ENCODE measurements around the gene TNC. TPM values are rescaled to one million over a fixed set of nuclear protein-coding genes. Genes with fewer than 3 reads are reported as not detected.
A peak's percentile ranks its signal among the peaks of the same experiment; 100 is the strongest.

TNC gene
- polyA plus RNA-seq, 1 donor: 323 TPM

- DNase-seq: no peak
These were observed 14.0 kb downstream of the TNC start for GRCh38 chr9:115103746-115104477.

GRCh38 chr9:115099901-115100300 lies 18.1 kb downstream of the TNC start:
- no peak for DNase-seq

DNA sequence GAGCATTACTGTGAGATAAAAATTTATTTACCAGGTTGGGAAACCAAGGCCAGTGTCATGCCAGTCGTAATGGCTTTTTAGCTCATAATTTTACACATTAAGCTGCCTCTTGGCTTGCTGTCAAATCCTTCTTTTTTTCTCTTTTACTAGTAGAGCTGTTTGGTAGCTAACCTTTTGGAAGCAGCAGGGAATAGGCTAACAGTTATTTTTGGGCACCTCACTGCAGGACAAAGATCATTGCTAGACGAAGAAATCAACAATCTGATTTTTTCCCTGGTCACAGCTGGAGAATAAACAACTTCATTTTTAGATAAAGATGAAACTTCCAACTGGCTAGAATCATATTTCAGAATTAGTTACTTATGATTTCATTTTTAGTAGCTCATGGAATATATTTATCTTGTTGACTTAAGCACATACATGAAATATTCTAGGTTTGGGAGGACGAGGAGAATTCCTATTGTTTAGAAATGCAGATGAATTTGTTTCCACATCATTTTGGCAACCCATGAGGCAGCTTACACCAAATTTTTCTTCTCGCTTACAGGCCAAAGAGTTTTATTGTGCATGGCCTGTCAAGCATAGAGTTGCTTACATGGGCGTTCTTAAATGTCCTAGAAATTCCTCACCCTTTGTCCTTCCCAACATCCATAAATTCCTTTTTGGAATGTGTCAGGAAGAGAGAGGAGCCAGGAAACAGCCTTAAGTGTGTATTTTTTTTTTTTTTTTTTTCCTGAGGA lies 19.6 kb downstream of the TNC start:
- peak; percentile 73 for DNase-seq

DNA sequence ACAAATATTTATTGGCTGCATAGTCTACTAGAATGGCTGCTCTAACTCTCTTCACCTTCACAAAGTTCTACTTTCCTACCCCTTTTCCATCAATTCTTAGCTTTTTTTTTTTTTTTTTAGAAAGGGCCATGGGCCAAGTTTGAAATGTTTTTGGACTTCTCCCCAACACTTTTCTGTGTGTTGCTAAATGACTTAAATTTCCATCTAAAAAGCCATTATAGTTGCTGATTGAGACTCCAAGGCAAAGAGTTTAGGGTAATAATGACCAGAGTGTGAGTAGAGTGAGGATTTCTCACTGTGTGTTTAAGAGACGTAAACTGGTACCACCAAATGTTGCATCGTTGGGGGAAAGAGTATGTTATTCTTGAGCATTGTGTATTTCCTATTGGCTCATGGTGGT lies 24.4 kb downstream of the TNC start:
- DNase-seq: no peak

DNA sequence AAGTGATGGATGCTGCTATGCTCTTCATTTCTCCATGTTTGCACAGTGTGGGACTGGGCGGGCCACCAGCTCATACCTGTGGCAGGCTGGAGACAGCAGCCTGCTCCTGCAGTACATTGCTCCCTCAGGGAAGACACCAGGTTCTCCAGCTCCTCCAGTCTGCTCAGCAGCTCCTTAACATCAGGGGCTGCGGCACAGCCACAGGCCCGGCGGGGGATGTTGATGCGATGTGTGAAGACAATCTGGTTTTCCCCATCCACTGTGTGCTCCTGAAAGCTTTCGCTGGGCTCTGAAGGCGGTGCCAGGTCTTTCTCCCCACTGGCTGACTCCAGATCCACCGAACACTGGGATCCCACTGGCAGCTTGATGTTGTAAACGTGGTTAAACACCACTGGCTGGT lies 27.5 kb downstream of the TNC start:
- no peak for DNase-seq

- no peak for DNase-seq
These were observed 29.1 kb downstream of the TNC start for GRCh38 chr9:115088860-115089259.

GRCh38 chr9:115086886-115087285 lies 31.1 kb downstream of the TNC start:
- DNase-seq: no peak

DNA sequence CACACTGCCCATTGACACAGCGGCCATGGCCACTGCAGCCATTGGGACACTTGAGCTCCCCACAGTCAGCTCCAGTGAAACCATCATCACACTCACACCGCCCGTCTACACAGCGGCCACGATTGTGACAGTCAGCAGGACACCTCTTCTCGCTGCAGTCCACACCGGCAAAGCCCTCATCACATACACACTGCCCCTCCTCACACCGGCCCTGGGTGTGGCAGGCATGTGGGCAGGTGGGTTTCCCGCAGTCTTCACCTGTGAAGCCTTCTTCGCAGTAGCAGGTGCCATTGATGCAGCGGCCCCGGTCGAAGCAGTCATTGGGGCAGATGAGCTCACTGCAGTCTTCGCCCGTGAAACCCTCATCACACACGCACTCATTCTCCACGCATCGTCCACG lies 31.5 kb downstream of the TNC start:
- no peak for DNase-seq

DNA sequence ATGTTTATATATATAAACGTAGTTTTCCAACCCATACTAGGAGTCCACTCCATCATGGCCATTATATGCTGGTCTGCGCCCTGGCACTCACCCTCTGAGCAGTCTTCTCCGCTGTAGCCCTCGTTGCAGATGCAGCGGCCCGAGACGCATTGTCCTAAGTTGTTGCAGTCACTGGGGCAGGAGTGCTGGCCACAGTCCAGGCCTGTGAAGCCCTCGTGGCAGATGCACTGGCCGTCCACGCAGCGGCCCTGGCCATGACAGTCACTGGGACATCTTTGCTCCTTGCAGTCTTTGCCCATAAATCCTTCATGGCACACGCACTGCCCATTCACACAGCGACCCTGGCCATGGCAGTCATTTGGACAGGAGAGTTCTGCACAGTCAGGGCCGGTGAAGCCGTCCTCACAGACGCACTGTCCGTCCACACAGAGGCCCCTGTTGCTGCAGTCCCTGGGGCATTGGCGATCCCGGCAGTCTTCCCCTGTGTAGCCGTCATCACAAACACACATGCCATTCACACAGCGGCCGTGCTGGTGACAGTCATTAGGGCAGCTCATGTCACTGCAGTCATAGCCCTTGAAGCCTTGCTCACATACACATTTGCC lies 32.1 kb downstream of the TNC start:
- no peak for DNase-seq

GRCh38 chr9:115084709-115085108 lies 33.2 kb downstream of the TNC start:
- DNase-seq: no peak

- DNase-seq: no peak
These were observed 33.8 kb downstream of the TNC start for GRCh38 chr9:115084157-115084556.

GRCh38 chr9:115080242-115080641 lies 37.7 kb downstream of the TNC start:
- no peak for DNase-seq

DNA sequence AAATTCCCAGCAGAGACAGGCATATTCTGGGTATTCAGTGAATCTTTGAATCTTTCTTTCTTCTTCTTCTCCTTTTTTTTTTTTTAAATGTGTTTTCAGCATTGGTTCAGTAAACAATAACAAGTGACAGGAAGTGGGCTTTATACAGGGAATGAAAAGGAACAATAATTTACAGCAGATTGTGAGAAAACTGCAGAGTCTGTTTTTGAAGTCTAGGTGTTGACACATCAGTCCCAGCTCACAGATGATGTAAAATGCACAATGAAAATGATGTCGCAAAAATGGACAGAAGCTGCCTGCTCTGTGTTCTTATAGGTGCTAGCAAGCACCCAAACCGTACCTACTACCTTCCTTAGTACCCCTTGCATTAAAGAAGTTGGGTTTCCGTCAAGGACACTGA lies 38.8 kb downstream of the TNC start:
- no peak for DNase-seq

- DNase-seq: no peak
These were observed 44.5 kb downstream of the TNC start for GRCh38 chr9:115073456-115073855.

GRCh38 chr9:115071176-115071575 lies 46.8 kb downstream of the TNC start:
- DNase-seq: no peak

- no peak for DNase-seq
These were observed 48.2 kb downstream of the TNC start for GRCh38 chr9:115069771-115070170.

GRCh38 chr9:115069302-115069701 lies 48.7 kb downstream of the TNC start:
- DNase-seq: no peak

- no peak for DNase-seq
These were observed 49.9 kb downstream of the TNC start for GRCh38 chr9:115068031-115068430.

- DNase-seq: no peak
These were observed 54.7 kb downstream of the TNC start for GRCh38 chr9:115063058-115063845.

DNA sequence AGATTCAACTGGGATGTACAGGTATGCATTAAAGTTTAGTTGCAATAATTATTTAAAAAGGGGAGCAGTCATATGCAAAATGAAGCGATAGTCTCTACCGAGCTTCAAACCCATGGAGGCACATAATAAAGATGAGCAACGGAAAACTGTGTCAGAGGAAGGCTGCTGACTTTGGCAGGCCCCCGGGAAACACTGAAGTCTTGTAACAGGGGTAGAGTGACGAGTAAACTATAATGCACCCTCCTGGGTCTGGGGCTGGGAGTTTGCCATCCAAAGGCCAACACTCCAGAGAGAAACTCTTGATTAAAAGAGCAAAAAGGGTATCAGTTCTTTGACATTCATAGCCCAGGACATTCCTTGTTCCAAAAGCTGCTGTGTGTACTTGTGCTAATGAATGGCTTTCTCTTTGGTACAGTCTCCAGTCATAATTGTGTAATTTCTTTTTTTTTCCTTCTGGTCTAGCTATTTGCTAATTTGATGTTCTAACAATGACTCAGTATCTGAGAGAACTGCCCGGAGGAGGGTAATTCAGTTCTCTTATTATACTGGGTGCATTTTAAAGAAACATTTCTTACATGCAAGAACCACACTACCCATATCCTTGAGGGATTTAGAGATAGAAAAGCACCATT lies 59.2 kb downstream of the TNC start:
- DNase-seq: no peak

DNA sequence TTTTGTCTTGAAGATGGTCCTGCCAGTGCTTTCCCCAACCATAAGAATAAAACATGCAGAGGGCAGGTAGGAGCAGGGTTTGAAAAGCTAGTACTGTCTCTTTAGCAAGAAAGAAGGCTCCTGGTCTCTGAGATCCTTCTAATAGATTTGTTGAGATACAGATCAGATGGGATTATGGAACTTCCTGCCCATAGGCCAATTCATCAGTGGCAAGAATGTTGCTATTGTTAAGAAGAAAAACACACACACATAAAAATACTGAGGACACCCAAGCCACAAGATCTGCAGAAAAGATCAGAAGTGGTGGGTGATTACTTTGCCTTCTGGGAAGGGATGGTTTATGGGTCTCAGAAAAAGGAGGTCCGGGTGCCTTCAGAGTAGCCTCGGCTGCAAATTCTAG lies 59.8 kb downstream of the TNC start:
- DNase-seq: no peak

GRCh38 chr9:115057559-115057958 lies 60.4 kb downstream of the TNC start:
- DNase-seq: no peak

Data from left kidney (tissue), 2 donors.